Effector memory CD8-positive, alpha-beta T cell (primary cell): ENCODE data around the gene FIBCD1.

Source experiments
- ATAC-seq: fragments of 150-1000 bp; cut with Tn5 transposase; replicated peaks from 2 replicates; pipeline ENCODE4 v1.10.0; 2021; ENCODE audit warnings: mild to moderate bottlenecking, moderate library complexity
- DNase-seq, 3 experiments: peaks; one replicate each; pipeline ENCODE4 v3.0.0; 2021
- H3K27ac Mint-ChIP-seq, 2 donors: one replicate each; pipeline ENCODE4 v1.8.0; 2022; ENCODE audit warnings: mild to moderate bottlenecking in 2 of 2, mixed read lengths in 2 of 2, moderate library complexity in 2 of 2
- H3K27me3 Mint-ChIP-seq, 2 donors: one replicate each; pipeline ENCODE4 v1.8.0; 2022; ENCODE audit warnings: mixed read lengths in 2 of 2
- H3K36me3 Mint-ChIP-seq: one replicate; pipeline ENCODE4 v1.8.0; 2022; ENCODE audit warnings: mild to moderate bottlenecking, moderate library complexity, mixed read lengths; ENCODE audit not compliant: insufficient read depth
- H3K4me1 Mint-ChIP-seq, 2 donors: one replicate each; pipeline ENCODE4 v1.8.0; 2022; ENCODE audit warnings: low read depth in 2 of 2, mixed read lengths in 2 of 2
- H3K4me3 Mint-ChIP-seq, 2 donors: one replicate each; pipeline ENCODE4 v1.8.0; 2022; ENCODE audit warnings: mild to moderate bottlenecking in 2 of 2, mixed read lengths in 2 of 2, moderate library complexity in 2 of 2
- H3K9me3 Mint-ChIP-seq, 2 donors: one replicate each; pipeline ENCODE4 v1.8.0; 2022; ENCODE audit warnings: mixed read lengths in 2 of 2

FIBCD1 gene

DNA sequence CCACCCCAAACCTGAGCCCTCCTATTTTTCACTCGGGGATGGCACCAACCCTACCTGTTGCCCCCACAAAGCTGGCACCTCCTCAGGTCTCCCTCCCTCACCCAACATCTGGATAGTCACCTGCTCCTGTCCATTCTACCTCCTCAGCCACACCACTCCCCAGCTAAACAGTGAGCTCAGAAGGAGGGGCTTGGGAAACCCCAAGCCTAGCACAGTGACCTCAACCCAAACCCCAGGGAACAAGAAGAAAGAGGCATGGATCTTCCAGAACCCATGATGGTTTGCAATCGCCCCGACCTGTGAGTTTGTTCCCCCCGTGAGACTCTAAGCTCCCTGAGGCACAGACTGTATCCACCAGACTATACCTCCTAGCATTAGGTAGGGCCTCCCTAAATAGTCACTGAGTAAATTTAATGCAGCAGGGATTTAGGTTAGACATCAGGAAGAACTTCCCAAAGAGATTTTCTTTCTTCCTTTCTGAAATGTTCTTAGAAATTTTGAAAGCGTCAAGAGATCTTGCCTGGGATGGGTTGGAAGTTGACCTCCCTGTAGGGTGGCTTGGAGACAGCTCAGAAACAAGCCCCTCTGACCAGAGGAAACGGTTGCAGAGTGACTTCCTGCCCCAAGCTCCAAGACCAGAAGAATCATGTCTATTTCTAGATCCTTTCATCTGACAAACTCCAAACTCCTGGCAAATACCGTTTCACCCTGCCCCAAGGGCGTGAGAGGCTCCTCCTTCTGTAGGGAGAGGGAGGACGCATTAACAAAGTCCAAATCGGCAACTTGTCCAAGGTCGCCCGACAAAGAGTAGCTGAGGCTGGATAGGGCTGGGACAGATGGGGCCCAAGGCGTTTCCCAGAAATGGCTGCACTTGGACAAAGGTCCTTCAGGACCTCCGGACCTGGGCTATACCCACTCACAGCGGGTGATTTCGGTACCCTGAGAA, 4.1 kb downstream of the FIBCD1 start:
- peaks cover 52 to 78% of the 10 kb centered on the region in 2 donors for H3K27me3 Mint-ChIP-seq

GRCh38 chr9:130934246-130934645, 4.8 kb downstream of the FIBCD1 start:
- peaks cover 4 to 5% of the 10 kb centered on the region in 2 donors for H3K4me1 Mint-ChIP-seq
- ATAC-seq (no peak), DNase-seq (no peak)
- H3K36me3 Mint-ChIP-seq: peaks cover 3% of the 10 kb centered on the region
- H3K27ac Mint-ChIP-seq: no peak overlapping the region
- H3K4me3 Mint-ChIP-seq: no peak overlapping the region
- no peaks in the 10 kb centered on the region for H3K9me3 Mint-ChIP-seq
- peaks cover 54 to 84% of the 10 kb centered on the region in 2 donors for H3K27me3 Mint-ChIP-seq

More for the DNA sequence above, 4.1 kb downstream of the FIBCD1 start:
- ATAC-seq: no peak
- Mint-ChIP-seq H3K36me3 (peaks cover 3% of the 10 kb centered on the region), H3K4me3 (no peak overlapping the region), H3K4me1 (peaks cover 4 to 5% of the 10 kb centered on the region in 2 donors), H3K27ac (no peak overlapping the region), H3K9me3 (no peaks in the 10 kb centered on the region)
- DNase-seq: no peak

- peaks cover 54 to 85% of the 10 kb centered on the region in 2 donors for H3K27me3 Mint-ChIP-seq
Measured at GRCh38 chr9:130933114-130934046, 5.7 kb downstream of the FIBCD1 start.

DNA sequence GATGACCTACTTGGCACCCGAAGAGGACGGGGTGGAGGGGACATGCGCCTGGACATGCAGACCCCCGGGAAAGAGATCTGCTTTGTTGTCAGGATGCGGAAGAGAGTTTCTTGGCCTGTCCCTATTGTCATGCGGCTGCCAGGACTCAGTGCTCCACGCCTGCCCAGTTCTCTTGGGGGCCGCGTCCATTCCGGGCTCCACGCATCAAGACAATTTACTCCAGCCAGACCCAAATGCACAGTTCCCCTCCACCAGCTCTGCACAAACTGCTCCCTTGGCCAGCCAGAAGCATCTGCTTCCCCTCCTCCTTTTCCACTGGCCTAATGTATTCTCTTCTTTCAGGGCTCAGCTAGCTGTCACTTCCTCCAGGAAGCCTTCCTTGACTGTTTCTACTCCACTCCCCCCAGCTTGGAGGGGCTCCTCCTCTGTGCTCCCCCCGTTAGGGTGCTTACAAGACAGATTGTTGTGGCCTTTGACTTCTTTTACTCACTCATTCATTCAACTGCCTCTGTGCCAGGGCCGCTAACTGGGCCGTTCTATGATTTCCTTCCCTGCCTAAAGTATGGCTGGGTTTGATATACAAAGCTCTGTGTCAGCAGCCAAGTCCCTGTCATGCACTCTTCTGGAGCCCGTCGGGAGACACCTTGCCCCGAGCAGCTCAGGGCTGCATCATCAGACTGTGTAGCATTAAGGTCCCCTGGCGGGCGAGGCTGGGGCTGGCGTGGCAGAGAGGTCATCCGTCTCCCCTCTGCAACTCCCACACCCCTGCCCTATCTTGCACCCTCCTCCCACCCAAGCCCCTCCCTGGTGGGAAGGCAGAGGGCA, 6.6 kb downstream of the FIBCD1 start:
- no peak for DNase-seq
- Mint-ChIP-seq H3K4me1 (peaks cover 0 to 5% of the 10 kb centered on the region in 2 donors), H3K9me3 (no peaks in the 10 kb centered on the region), H3K27ac (no peak overlapping the region), H3K4me3 (no peak overlapping the region), H3K36me3 (peaks cover 3% of the 10 kb centered on the region), H3K27me3 (peaks cover 53 to 86% of the 10 kb centered on the region in 2 donors)
- ATAC-seq: no peak

More at GRCh38 chr9:130933114-130934046, 5.7 kb downstream of the FIBCD1 start:
- no peaks in the 10 kb centered on the region for H3K9me3 Mint-ChIP-seq
- no peak overlapping the region for H3K27ac Mint-ChIP-seq
- no peak overlapping the region for H3K4me3 Mint-ChIP-seq
- H3K4me1 Mint-ChIP-seq: peaks cover 0 to 5% of the 10 kb centered on the region in 2 donors
- peaks cover 3% of the 10 kb centered on the region for H3K36me3 Mint-ChIP-seq
- ATAC-seq (no peak), DNase-seq (no peak)

GRCh38 chr9:130931508-130932254, 7.4 kb downstream of the FIBCD1 start:
- Mint-ChIP-seq H3K27me3 (peaks cover 46 to 78% of the 10 kb centered on the region in 2 donors), H3K4me3 (no peak overlapping the region)

DNA sequence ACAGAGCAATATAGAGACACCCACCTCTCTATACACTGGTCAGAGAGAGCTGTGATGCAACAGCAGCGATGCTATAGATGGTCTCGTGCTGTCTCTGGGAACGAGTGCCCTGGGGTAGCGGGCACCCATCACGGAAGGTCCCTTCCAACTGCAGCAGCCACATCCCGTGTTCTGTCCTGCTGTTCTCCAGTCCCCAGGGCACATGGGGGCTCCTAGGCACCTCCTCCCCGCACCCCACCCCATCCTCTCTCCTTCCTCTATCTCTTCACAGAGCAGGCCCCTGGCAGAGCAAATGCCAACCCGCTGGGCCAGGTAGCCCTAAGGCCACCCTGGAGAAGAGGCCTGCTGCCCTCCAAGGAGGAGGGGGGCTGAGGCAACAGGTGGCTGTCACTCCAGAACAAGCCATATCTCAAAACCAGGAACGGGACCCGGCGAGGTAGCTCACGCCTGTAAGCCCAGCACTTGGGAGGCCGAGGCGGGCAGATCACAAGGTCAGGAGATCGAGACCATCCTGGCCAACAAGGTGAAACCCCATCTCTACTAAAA, 8.2 kb downstream of the FIBCD1 start:
- Mint-ChIP-seq H3K4me3 (no peak overlapping the region), H3K27ac (no peak overlapping the region)
- no peak for DNase-seq

More at GRCh38 chr9:130931508-130932254, 7.4 kb downstream of the FIBCD1 start:
- H3K9me3 Mint-ChIP-seq: no peaks in the 10 kb centered on the region
- no peak overlapping the region for H3K27ac Mint-ChIP-seq
- H3K36me3 Mint-ChIP-seq: peaks cover 3% of the 10 kb centered on the region
- no peak for DNase-seq
- H3K4me1 Mint-ChIP-seq: peaks cover 0 to 5% of the 10 kb centered on the region in 2 donors
- no peak for ATAC-seq

GRCh38 chr9:130930132-130930803, 8.8 kb downstream of the FIBCD1 start:
- H3K27ac Mint-ChIP-seq: no peak overlapping the region
- ATAC-seq: no peak
- H3K27me3 Mint-ChIP-seq: peaks cover 34 to 73% of the 10 kb centered on the region in 2 donors
- no peak overlapping the region for H3K4me3 Mint-ChIP-seq
- peaks cover 0 to 5% of the 10 kb centered on the region in 2 donors for H3K4me1 Mint-ChIP-seq
- H3K36me3 Mint-ChIP-seq: no peaks in the 10 kb centered on the region
- no peak for DNase-seq
- no peaks in the 10 kb centered on the region for H3K9me3 Mint-ChIP-seq

More for the DNA sequence above, 8.2 kb downstream of the FIBCD1 start:
- ATAC-seq: no peak
- peaks cover 0 to 5% of the 10 kb centered on the region in 2 donors for H3K4me1 Mint-ChIP-seq
- H3K27me3 Mint-ChIP-seq: peaks cover 38 to 73% of the 10 kb centered on the region in 2 donors
- no peaks in the 10 kb centered on the region for H3K9me3 Mint-ChIP-seq
- H3K36me3 Mint-ChIP-seq: peaks cover 2% of the 10 kb centered on the region

DNA sequence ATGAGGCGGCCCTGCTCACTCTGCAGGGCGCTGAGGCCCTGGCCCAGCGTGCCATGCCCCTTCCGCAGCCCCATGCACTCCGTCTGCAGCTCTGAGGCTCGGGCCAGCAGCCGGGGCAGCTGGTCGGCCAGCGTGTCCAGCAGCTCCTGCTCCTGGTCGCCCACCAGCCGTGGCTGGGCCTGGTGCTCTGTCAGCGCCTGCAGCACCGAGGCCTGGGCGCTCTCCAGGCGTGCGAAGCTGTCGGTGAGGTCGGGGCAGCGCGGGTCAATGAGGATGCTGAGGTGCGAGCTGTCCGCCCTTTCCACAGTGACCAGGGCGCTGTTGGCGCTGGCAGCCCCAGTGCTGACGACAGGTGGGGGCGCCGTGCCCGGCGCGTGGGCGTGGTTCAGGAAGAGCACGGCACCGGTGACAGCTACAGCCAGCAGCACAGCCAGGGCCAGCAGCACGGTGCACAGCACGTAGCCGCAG, 9.4 kb downstream of the FIBCD1 start:
- no peak overlapping the region for H3K27ac Mint-ChIP-seq
- no peaks in the 10 kb centered on the region for H3K9me3 Mint-ChIP-seq
- ATAC-seq: no peak

GRCh38 chr9:130927995-130928900, 10.8 kb downstream of the FIBCD1 start:
- no peaks in the 10 kb centered on the region for H3K36me3 Mint-ChIP-seq
- peaks cover 0 to 5% of the 10 kb centered on the region in 2 donors for H3K4me1 Mint-ChIP-seq
- DNase-seq: no peak
- no peak for ATAC-seq
- no peaks in the 10 kb centered on the region for H3K9me3 Mint-ChIP-seq
- no peak overlapping the region for H3K27ac Mint-ChIP-seq
- peaks cover 23 to 66% of the 10 kb centered on the region in 2 donors for H3K27me3 Mint-ChIP-seq
- H3K4me3 Mint-ChIP-seq: no peak overlapping the region

More for the DNA sequence above, 9.4 kb downstream of the FIBCD1 start:
- no peaks in the 10 kb centered on the region for H3K36me3 Mint-ChIP-seq
- peaks cover 0 to 5% of the 10 kb centered on the region in 2 donors for H3K4me1 Mint-ChIP-seq
- peaks cover 28 to 73% of the 10 kb centered on the region in 2 donors for H3K27me3 Mint-ChIP-seq
- H3K4me3 Mint-ChIP-seq: no peak overlapping the region
- DNase-seq: no peak

DNA sequence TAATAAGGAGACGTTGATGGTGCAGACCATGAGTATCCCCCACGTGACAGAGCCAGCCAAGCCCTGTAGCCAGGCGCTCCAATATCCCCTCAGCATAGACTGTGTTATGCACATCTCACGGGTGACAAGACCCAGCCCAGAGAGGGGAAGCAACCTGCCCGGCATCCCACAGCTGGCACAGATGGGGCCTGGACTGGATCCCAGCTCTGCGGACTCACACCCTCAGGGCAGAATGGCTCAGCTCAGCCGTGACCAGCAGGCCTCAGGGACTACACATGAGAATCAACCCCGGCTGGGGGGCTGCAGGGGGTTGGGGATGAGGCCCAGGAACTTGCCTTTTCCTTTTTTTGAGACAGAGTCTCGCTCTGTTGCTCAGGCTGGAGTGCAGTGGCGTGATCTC, 11.7 kb downstream of the FIBCD1 start:
- DNase-seq: no peak
- Mint-ChIP-seq H3K27me3 (peaks cover 20 to 66% of the 10 kb centered on the region in 2 donors), H3K36me3 (no peaks in the 10 kb centered on the region), H3K4me3 (no peak overlapping the region), H3K9me3 (no peaks in the 10 kb centered on the region), H3K4me1 (no peaks in the 10 kb centered on the region), H3K27ac (no peak overlapping the region)
- no peak for ATAC-seq
